OCI-LY1 (cell line): Measurements from ENCODE around the gene ATXN3L.

Experiments
- CTCF ChIP-seq: fragments of 200-600 bp; sonication (generic), shearing (Covaris generic); IDR thresholded peaks from 2 replicates; pipeline ENCODE4 v1.5.1; 2017; ENCODE audit warnings: mild to moderate bottlenecking, antibody characterized with exemption, low read length, moderate library complexity, mixed read lengths
- EZH2 ChIP-seq: fragments of 200-600 bp; sonication (generic), shearing (Covaris generic); IDR thresholded peaks from 2 replicates; pipeline ENCODE4 v1.8.0; 2017; ENCODE audit warnings: borderline replicate concordance, mixed run types, mild to moderate bottlenecking, antibody characterized with exemption, low read length, moderate library complexity, mixed read lengths

GRCh38 chrX:13288671-13289070 is 31.2 kb downstream of the ATXN3L start:
- TF ChIP-seq CTCF (no peak), EZH2 (no peak)
